Nephron progenitor cell (in vitro differentiated cells): ENCODE data around the gene TCEANC2.
"Not testable (repeated sequence)": the region's sequence is repeated elsewhere in the genome, so short reads cannot be mapped to it uniquely, and the experiment has no call there.

ENCODE experiments used
- DNase-seq: peaks from one replicate; pipeline ENCODE4 v3.0.0; 2021
- H3K27ac Mint-ChIP-seq: 2 replicates; pipeline ENCODE4 v1.8.0; 2021; ENCODE audit warnings: mild to moderate bottlenecking, moderate library complexity, mixed read lengths
- H3K27me3 Mint-ChIP-seq: 2 replicates; pipeline ENCODE4 v1.8.0; 2021; ENCODE audit warnings: mild to moderate bottlenecking, low read depth, mixed read lengths; ENCODE audit not compliant: poor library complexity
- H3K36me3 Mint-ChIP-seq: 2 replicates; pipeline ENCODE4 v1.8.0; 2021; ENCODE audit warnings: low read depth, mixed read lengths
- H3K4me1 Mint-ChIP-seq: 2 replicates; pipeline ENCODE4 v1.8.0; 2021; ENCODE audit warnings: mixed read lengths
- H3K4me3 Mint-ChIP-seq: 2 replicates; pipeline ENCODE4 v1.8.0; 2021; ENCODE audit warnings: mild to moderate bottlenecking, moderate library complexity, mixed read lengths
- H3K9me3 Mint-ChIP-seq: 2 replicates; pipeline ENCODE4 v1.8.0; 2021; ENCODE audit warnings: mild to moderate bottlenecking, moderate library complexity, mixed read lengths
- TF ChIP-seq, protein P1 (sequence below): fragments of 200-600 bp; sonication (generic); IDR thresholded peaks from 2 replicates; pipeline ENCODE4 v1.5.0; 2021; ENCODE audit warnings: antibody characterized with exemption

TCEANC2 gene

DNA sequence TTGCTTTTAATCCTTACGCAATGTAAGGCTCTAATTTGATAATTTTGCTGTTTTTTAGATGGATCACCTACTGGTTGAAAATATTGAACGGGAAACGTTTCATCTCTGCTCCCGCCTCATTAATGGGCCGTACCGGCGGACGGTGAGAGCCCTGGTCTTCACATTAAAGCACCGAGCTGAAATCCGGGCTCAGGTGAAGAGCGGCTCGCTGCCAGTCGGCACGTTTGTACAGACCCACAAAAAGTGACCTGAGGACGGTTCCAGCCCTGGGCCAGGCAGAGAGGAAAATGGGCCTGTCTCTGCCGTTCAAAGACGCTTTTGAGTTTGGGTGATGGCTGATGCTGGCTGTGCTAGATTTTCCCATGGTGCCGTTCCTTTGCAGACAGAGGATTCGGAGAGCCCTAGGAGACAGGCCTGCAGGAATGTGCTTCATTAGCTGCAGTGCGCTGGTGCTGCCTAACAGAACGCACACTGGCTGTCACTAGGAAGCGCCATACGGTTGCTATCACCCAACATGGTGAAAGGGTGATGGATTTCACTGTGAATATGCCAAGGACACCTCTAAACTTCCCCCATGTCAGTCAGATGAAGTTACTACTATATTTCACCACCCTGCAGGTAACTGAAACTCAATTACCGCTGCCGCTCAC is 42.9 kb downstream of the TCEANC2 start:
- Mint-ChIP-seq H3K27me3 (no peaks in the 10 kb centered on the region), H3K4me3 (no peak overlapping the region), H3K36me3 (no peaks in the 10 kb centered on the region), H3K27ac (peak overlapping the region; percentile 92), H3K9me3 (no peaks in the 10 kb centered on the region), H3K4me1 (peaks cover 24% of the 10 kb centered on the region)
- DNase-seq: no peak
- TF ChIP-seq, protein P1, sequence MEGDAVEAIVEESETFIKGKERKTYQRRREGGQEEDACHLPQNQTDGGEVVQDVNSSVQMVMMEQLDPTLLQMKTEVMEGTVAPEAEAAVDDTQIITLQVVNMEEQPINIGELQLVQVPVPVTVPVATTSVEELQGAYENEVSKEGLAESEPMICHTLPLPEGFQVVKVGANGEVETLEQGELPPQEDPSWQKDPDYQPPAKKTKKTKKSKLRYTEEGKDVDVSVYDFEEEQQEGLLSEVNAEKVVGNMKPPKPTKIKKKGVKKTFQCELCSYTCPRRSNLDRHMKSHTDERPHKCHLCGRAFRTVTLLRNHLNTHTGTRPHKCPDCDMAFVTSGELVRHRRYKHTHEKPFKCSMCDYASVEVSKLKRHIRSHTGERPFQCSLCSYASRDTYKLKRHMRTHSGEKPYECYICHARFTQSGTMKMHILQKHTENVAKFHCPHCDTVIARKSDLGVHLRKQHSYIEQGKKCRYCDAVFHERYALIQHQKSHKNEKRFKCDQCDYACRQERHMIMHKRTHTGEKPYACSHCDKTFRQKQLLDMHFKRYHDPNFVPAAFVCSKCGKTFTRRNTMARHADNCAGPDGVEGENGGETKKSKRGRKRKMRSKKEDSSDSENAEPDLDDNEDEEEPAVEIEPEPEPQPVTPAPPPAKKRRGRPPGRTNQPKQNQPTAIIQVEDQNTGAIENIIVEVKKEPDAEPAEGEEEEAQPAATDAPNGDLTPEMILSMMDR: no peak

DNA sequence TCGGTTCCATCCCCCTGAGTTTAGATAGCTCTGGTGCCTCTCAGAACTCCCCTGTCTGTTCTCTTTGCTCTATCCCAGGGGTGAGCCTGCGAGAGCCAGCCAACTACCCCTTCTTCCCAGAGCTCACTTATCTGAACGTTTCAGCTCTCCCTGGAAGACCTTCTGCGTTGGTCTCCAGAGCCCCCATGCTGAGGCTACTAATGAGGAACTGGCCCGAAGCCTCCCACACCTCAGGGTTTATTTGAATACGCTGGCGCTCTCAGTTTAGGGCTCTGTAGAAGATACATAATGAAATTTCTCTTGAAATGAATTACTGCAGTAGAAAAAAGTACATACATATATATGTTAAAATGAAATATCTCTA is 43.5 kb downstream of the TCEANC2 start:
- DNase-seq: no peak
- Mint-ChIP-seq H3K27ac (peak overlapping the region; percentile 92), H3K27me3 (no peaks in the 10 kb centered on the region), H3K4me1 (peaks cover 24% of the 10 kb centered on the region), H3K4me3 (no peak overlapping the region), H3K9me3 (no peaks in the 10 kb centered on the region), H3K36me3 (no peaks in the 10 kb centered on the region)
- TF ChIP-seq, protein P1: no peak

DNA sequence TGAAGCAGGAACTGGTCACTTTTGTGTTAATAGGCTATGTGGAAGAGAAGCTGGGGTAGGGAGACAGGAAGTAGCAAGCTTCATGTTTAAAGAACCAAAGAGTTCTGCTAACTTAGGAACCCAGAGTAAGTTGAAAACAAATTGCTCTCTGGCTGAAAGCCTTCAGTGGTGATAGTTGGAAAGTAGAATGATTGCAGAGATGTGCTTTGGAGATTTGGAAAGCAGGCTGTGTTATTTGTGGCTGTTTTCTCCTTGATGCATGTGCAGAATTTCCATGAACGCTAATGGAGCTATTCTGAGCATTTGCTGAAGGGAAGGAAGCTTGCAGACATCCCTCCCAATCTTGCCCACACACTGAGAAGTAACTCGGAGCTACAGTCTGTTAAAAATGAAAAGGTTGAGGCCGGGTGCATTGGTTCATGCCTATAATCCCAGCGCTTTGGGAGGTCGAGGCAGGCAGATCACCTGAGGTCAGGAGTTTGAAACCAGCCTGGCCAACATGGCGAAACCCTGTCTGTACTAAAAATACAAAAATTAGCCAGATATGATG is 45.7 kb downstream of the TCEANC2 start:
- H3K27me3 Mint-ChIP-seq: peaks cover 4% of the 10 kb centered on the region
- peaks cover 13% of the 10 kb centered on the region for H3K36me3 Mint-ChIP-seq
- H3K9me3 Mint-ChIP-seq: no peaks in the 10 kb centered on the region
- H3K4me3 Mint-ChIP-seq: no peak overlapping the region
- no peak for DNase-seq
- H3K4me1 Mint-ChIP-seq: peaks cover 24% of the 10 kb centered on the region
- H3K27ac Mint-ChIP-seq: no peak overlapping the region
- TF ChIP-seq, protein P1: no peak

DNA sequence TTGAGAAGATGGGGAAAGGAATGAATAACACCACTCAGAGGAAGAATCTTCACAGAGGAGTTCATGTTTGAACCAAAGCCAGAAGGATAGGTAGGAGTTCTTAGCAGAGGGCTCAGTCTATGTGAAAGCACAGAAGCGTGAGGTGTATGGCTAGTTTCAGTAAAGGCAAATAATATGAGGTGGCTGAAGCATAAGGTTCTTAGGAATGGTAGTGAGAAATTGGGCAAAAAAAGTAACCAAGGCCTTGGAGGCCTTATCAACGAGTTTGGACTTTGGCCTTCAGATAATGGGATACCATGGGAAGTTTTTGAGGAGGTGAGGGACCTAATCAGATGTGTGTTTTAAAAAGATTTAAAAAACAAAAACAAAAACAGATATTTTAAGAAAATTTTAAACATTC is 47.1 kb downstream of the TCEANC2 start:
- H3K36me3 Mint-ChIP-seq: peaks cover 13% of the 10 kb centered on the region
- TF ChIP-seq, protein P1: no peak

DNA sequence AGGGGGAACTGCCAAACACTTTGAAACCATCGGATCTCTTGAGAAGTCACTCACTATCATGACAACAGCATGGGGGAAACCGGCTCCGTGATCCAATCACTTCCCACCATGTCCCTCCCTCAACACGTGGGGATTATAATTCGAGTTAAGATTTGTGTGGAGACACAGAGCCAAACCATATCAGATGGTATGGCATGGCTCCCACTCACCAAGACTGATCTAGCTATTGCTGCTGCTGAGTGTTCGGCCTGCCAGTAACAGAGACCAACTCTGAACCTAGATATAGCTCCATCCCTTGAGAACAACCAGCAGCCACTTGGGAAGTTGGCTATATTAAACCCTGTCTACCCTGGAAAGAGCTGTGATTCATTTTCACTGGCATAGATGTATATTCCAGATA is 50.0 kb downstream of the TCEANC2 start:
- no peak for DNase-seq
- Mint-ChIP-seq H3K36me3 (peaks cover 13% of the 10 kb centered on the region), H3K4me3 (no peak overlapping the region), H3K9me3 (no peaks in the 10 kb centered on the region), H3K27me3 (peaks cover 4% of the 10 kb centered on the region), H3K4me1 (peaks cover 4% of the 10 kb centered on the region), H3K27ac (no peak overlapping the region)
- TF ChIP-seq, protein P1: no peak

More for the DNA sequence above, 47.1 kb downstream of the TCEANC2 start:
- peaks cover 24% of the 10 kb centered on the region for H3K4me1 Mint-ChIP-seq
- no peaks in the 10 kb centered on the region for H3K9me3 Mint-ChIP-seq
- no peak for DNase-seq
- H3K27me3 Mint-ChIP-seq: peaks cover 4% of the 10 kb centered on the region
- no peak overlapping the region for H3K4me3 Mint-ChIP-seq
- no peak overlapping the region for H3K27ac Mint-ChIP-seq

DNA sequence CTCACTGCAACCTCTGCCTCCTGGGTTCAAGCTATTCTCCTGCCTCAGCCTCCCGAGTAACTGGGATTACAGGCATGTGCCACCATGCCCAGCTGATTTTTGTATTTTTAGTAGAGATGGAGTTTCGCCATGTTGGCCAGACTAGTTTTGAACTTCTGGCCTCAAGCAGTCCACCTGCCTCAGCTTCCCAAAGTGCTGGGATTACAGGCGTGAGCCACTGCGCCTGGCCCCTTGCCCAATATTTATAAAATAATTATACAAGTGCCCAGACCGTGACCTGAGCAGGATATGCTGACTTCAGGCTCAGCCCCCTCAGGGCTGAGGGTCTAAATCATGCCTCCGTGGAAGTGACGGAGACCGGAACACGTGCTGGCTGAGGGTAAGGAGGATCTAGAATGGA is 51.2 kb downstream of the TCEANC2 start:
- not testable (repeated sequence) for H3K4me3 Mint-ChIP-seq, H3K27ac Mint-ChIP-seq, H3K27me3 Mint-ChIP-seq, DNase-seq, H3K9me3 Mint-ChIP-seq
- peaks cover 11% of the 10 kb centered on the region for H3K4me1 Mint-ChIP-seq
- peaks cover 13% of the 10 kb centered on the region for H3K36me3 Mint-ChIP-seq
